ENCODE results near the gene PKHD1.

- no peak for TF ChIP-seq HDAC2 (IDR thresholded peaks at IDR 0.05; ENCODE audit: borderline replicate concordance in 1 of 2, low read depth in 2 of 2, low read length in 2 of 2)
- no peak for TF ChIP-seq POLR2AphosphoS5 (IDR thresholded peaks at IDR 0.05; ENCODE audit: low read depth, low read length)
- TF ChIP-seq KDM1A (IDR thresholded peaks at IDR 0.05; ENCODE audit: borderline replicate concordance, low read length): no peak
- TF ChIP-seq, protein P1, sequence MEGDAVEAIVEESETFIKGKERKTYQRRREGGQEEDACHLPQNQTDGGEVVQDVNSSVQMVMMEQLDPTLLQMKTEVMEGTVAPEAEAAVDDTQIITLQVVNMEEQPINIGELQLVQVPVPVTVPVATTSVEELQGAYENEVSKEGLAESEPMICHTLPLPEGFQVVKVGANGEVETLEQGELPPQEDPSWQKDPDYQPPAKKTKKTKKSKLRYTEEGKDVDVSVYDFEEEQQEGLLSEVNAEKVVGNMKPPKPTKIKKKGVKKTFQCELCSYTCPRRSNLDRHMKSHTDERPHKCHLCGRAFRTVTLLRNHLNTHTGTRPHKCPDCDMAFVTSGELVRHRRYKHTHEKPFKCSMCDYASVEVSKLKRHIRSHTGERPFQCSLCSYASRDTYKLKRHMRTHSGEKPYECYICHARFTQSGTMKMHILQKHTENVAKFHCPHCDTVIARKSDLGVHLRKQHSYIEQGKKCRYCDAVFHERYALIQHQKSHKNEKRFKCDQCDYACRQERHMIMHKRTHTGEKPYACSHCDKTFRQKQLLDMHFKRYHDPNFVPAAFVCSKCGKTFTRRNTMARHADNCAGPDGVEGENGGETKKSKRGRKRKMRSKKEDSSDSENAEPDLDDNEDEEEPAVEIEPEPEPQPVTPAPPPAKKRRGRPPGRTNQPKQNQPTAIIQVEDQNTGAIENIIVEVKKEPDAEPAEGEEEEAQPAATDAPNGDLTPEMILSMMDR (IDR thresholded peaks at IDR 0.05; ENCODE audit: control extremely low read depth in 1 of 3, insufficient read depth in 1 of 3, low read depth in 1 of 3, low read length in 3 of 3): no peak
- no peak for TF ChIP-seq CEBPB (IDR thresholded peaks at IDR 0.05; ENCODE audit: low read depth, low read length)
- TF ChIP-seq POLR2A (IDR thresholded peaks at IDR 0.05; ENCODE audit: control extremely low read depth in 1 of 2, low read depth in 2 of 2, low read length in 2 of 2): no peak
- no peak for TF ChIP-seq EP300 (IDR thresholded peaks at IDR 0.05; ENCODE audit: borderline replicate concordance in 1 of 2, low read depth in 2 of 2, low read length in 2 of 2)
- TF ChIP-seq ATF2 (IDR thresholded peaks at IDR 0.05; ENCODE audit: low read length): no peak
- no peak for TF ChIP-seq JUN (IDR thresholded peaks at IDR 0.05; ENCODE audit: low read depth, low read length)
- no peak for TF ChIP-seq RNF2 (IDR thresholded peaks at IDR 0.05; ENCODE audit: borderline replicate concordance, low read depth, low read length, missing control alignments, poor library complexity, severe bottlenecking)
- TF ChIP-seq GABPA (IDR thresholded peaks at IDR 0.05; ENCODE audit: borderline replicate concordance, insufficient read depth, low read length): no peak
- TF ChIP-seq EZH2 (IDR thresholded peaks at IDR 0.05; ENCODE audit: low read depth, low read length, severe bottlenecking): no peak
Observed at GRCh38 chr6:51657491-51657890, 429.9 kb downstream of the PKHD1 start.

All from H1 (cell line).